Lower leg skin (tissue), 3 donors: ENCODE measurements around the gene CD82.

Experiments
- CTCF ChIP-seq, 3 donors: fragments of 450-650 bp; IDR thresholded peaks; one replicate each; pipeline ENCODE4 v1.5.1; 2016; ENCODE audit warnings: antibody characterized with exemption in 3 of 3, mild to moderate bottlenecking in 3 of 3, moderate library complexity in 2 of 3
- POLR2A ChIP-seq, 2 donors: fragments of 450-650 bp; IDR thresholded peaks; one replicate each; pipeline ENCODE4 v1.6.1; 2016 to 2017; ENCODE audit warnings: antibody characterized with exemption in 2 of 2, mild to moderate bottlenecking in 1 of 2, moderate library complexity in 1 of 2

GRCh38 chr11:44565211-44565952 is at the start of gene CD82:
- no peak for TF ChIP-seq POLR2A (IDR thresholded peaks at IDR 0.05)
- no peak for TF ChIP-seq CTCF (IDR thresholded peaks at IDR 0.05)
